HepG2 (cell line): ENCODE data around the gene CCDC120. TPM values are rescaled to one million over a fixed set of nuclear protein-coding genes. Genes with fewer than 3 reads are reported as not detected.

Source experiments
- CREM ChIP-seq, 2 experiments: sonication (generic) in 1 of 2; formaldehyde crosslinking in 1 of 2; IDR thresholded peaks; 2 replicates each; pipeline versions ENCODE4 v1.4.0 to v1.6.1; 2016 to 2020; ENCODE audit warnings: antibody characterized with exemption in 1 of 2, mild to moderate bottlenecking in 1 of 2, missing genetic modification reagents in 1 of 2
- HDAC2 ChIP-seq: sonication (generic); formaldehyde crosslinking; IDR thresholded peaks from 2 replicates; pipeline ENCODE4 v1.4.0; 2020; ENCODE audit warnings: missing genetic modification reagents
- NCOR1 ChIP-seq: fragments of 200-600 bp; sonication (generic); IDR thresholded peaks from 2 replicates; pipeline ENCODE4 v1.7.0; 2017; ENCODE audit warnings: antibody characterized with exemption, low read length, borderline replicate concordance
- NR2F2 ChIP-seq: IDR thresholded peaks from 2 replicates; pipeline ENCODE4 v1.6.1; 2012; ENCODE audit warnings: low read depth, inconsistent platforms, borderline replicate concordance
- NR2F6 ChIP-seq, 2 experiments: IDR thresholded peaks; 2 replicates each; pipeline ENCODE4 v1.6.1; 2016; ENCODE audit warnings: antibody characterized with exemption in 1 of 2, mild to moderate bottlenecking in 1 of 2
- PPARG ChIP-seq: conservative IDR thresholded peaks from 2 replicates; pipeline ENCODE4 v1.6.1; 2016; ENCODE audit warnings: missing biosample characterization, missing genetic modification reagents
- RARA ChIP-seq: IDR thresholded peaks from 2 replicates; pipeline ENCODE4 v1.6.1; 2016; ENCODE audit warnings: missing genetic modification reagents, missing compliant biosample characterization
- SALL1 ChIP-seq: sonication (generic); formaldehyde crosslinking; IDR thresholded peaks from 2 replicates; pipeline ENCODE4 v1.8.0; 2022; ENCODE audit warnings: mild to moderate bottlenecking, missing genetic modification reagents
- SIX1 ChIP-seq: sonication (generic); formaldehyde crosslinking; IDR thresholded peaks from 2 replicates; pipeline ENCODE4 v1.4.0; 2020; ENCODE audit warnings: missing genetic modification reagents, borderline replicate concordance
- SKI ChIP-seq: fragments of 450-650 bp; IDR thresholded peaks from one replicate; pipeline ENCODE4 v1.6.1; 2018; ENCODE audit warnings: mild to moderate bottlenecking; ENCODE audit not compliant: partially characterized antibody
- SOX13 ChIP-seq, 3 experiments: fragments of 450-650 bp in 1 of 3; sonication (generic) in 1 of 3; formaldehyde crosslinking in 1 of 3; IDR thresholded peaks in 2 of 3; conservative IDR thresholded peaks in 1 of 3; 2 replicates each; pipeline versions ENCODE4 v1.5.0 to v1.6.1; 2016 to 2020; ENCODE audit warnings: antibody characterized with exemption in 1 of 3, mild to moderate bottlenecking in 1 of 3, missing compliant biosample characterization in 1 of 3, missing genetic modification reagents in 1 of 3, moderate library complexity in 1 of 3
- TARDBP ChIP-seq: sonication (generic); formaldehyde crosslinking; IDR thresholded peaks from 2 replicates; pipeline ENCODE4 v1.8.0; 2022; ENCODE audit warnings: mild to moderate bottlenecking, missing genetic modification reagents
- TBL1XR1 ChIP-seq: fragments of 150-350 bp; IDR thresholded peaks from 2 replicates; pipeline ENCODE4 v1.6.1; 2014; ENCODE audit warnings: borderline replicate concordance, low read length; ENCODE audit not compliant: partially characterized antibody
- TEAD3 ChIP-seq: optimal IDR thresholded peaks from 2 replicates; pipeline ENCODE3; 2016; ENCODE audit warnings: borderline replicate concordance
- ZFP1 ChIP-seq: IDR thresholded peaks from 2 replicates; pipeline ENCODE4 v1.6.1; 2016
- ZNF180 ChIP-seq: sonication (generic); formaldehyde crosslinking; IDR thresholded peaks from 2 replicates; pipeline ENCODE4 v1.4.0; 2020; ENCODE audit warnings: low read depth, missing genetic modification reagents, borderline replicate concordance
- ZNF251 ChIP-seq: sonication (generic); formaldehyde crosslinking; IDR thresholded peaks from 2 replicates; pipeline ENCODE4 v1.9.0; 2021; ENCODE audit warnings: mild to moderate bottlenecking, missing genetic modification reagents
- polyA plus RNA-seq, 8 experiments: library from polyadenylated mRNA; depleted of rRNA in 3 of 8; stranded (reverse) in 7 of 8; unstranded in 1 of 8; fragments of >200 nt; fragmentation: Illumina TruSeq in 4 of 8; extraction: Trizol in 4 of 8; gene quantifications; 2 replicates each; pipeline versions ENCODE4 v1.2.1 to v1.2.3, GENCODE V29; 2011 to 2016; ENCODE audit warnings: low read depth in 4 of 8, missing spikeins in 1 of 8, mixed read lengths in 1 of 8; ENCODE audit not compliant: insufficient read depth in 1 of 8
- total RNA-seq, 5 experiments: library from RNA; depleted of rRNA; stranded (reverse); fragments of >200 nt; fragmentation: Illumina TruSeq; extraction: Trizol; gene quantifications; 2 replicates each; pipeline ENCODE4 v1.2.3, GENCODE V29; 2016; ENCODE audit warnings: low read depth in 1 of 5
- TF ChIP-seq, protein P1 (sequence below), 2 experiments: fragments of 450-650 bp in 1 of 2; sonication (generic) in 1 of 2; formaldehyde crosslinking; IDR thresholded peaks; 2 replicates each; pipeline versions ENCODE4 v1.5.0 to v1.8.0; 2020 to 2022; ENCODE audit warnings: mild to moderate bottlenecking in 1 of 2, missing genetic modification reagents in 1 of 2
- TF ChIP-seq, protein P2 (sequence below): IDR thresholded peaks from 2 replicates; pipeline ENCODE4 v1.4.0; 2020; ENCODE audit warnings: mild to moderate bottlenecking, missing genetic modification reagents
- TF ChIP-seq, protein P3 (sequence below): sonication (generic); formaldehyde crosslinking; conservative IDR thresholded peaks from 2 replicates; pipeline ENCODE4 v1.4.0; 2020; ENCODE audit warnings: mild to moderate bottlenecking, missing genetic modification reagents, moderate library complexity

Gene CCDC120
- total and polyA plus RNA-seq, 2 of the 13 experiments (the other 11 are each of a cell fraction or from before 2014, with no cell fraction given), result 0.89 to 3.2 TPM

DNA sequence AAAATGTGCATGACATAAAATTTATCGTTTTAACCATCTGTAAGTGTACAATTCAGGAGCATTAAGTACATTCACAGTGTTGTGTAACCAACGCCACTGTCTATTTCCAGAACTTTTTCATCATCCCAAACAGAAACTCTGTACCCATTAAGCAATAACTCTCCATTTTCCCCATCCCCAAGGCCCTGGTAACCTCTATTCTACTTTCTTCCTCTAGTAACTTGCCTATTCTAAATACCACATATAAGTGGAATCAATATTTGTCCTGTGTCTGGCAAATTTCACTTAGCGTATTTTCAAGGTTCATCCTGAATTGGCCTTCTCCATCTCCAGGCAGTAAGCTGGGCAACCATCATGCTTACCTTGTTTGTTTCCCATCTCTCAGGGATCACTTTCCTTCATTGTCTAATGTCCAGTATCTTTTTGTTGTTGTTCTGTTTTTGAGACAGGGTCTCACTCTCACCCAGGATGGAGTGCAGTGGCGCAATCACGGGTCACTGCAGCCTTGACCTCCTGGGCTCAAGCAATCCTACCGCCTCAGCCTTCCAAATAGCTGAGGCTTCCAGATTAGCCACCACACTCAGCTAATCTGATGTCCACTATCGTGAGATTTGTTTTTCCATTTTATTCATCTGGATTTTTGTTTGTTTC, 39.1 kb upstream of the CCDC120 start (continued):
- TF ChIP-seq, protein P1, sequence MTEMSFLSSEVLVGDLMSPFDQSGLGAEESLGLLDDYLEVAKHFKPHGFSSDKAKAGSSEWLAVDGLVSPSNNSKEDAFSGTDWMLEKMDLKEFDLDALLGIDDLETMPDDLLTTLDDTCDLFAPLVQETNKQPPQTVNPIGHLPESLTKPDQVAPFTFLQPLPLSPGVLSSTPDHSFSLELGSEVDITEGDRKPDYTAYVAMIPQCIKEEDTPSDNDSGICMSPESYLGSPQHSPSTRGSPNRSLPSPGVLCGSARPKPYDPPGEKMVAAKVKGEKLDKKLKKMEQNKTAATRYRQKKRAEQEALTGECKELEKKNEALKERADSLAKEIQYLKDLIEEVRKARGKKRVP (CRISPR knock-in tag; IDR thresholded peaks at IDR 0.05), result peak in 1 of 2 experiments; percentile 44; a peak in 1 of 4 replicates
- TF ChIP-seq TBL1XR1, result peak; percentile 27
- peak; percentile 41; the same call in 1 of the 2 replicates for TF ChIP-seq HDAC2
- TF ChIP-seq PPARG (CRISPR knock-in tag), result peak; percentile 83
- no peak for TF ChIP-seq SIX1 (CRISPR knock-in tag)
- TF ChIP-seq NR2F6 (IDR thresholded peaks at IDR 0.05), result peak; percentile 84
- TF ChIP-seq NR2F6 (CRISPR knock-in tag; IDR thresholded peaks at IDR 0.05), result peak; percentile 89
- no peak for TF ChIP-seq ZNF251 (CRISPR knock-in tag)
- peak; percentile 43; the same call in 1 of the 2 replicates for TF ChIP-seq CREM (IDR thresholded peaks at IDR 0.05)
- TF ChIP-seq CREM (CRISPR knock-in tag; IDR thresholded peaks at IDR 0.05), result no peak
- TF ChIP-seq RARA (CRISPR knock-in tag), result peak; percentile 75
- peak; percentile 64 for TF ChIP-seq SKI
- TF ChIP-seq ZFP1, result no peak
- no peak for TF ChIP-seq ZNF180 (CRISPR knock-in tag)
- TF ChIP-seq SALL1 (CRISPR knock-in tag), result peak; percentile 59; the same call in 1 of the 2 replicates
- TF ChIP-seq TEAD3 (CRISPR knock-in tag), result peak; percentile 16
- TF ChIP-seq NCOR1, result peak; percentile 53; the same call in 1 of the 2 replicates
- TF ChIP-seq SOX13 (IDR thresholded peaks at IDR 0.05), result 0 out of 2 replicates have a peak, but pooled peaks have one; percentile 25
- peak in 1 of 2 experiments; percentile 57; a peak in 1 of 4 replicates for TF ChIP-seq SOX13 (CRISPR knock-in tag; conservative IDR thresholded peaks at IDR 0.05 in 1 of 2, IDR thresholded peaks at IDR 0.05 in 1 of 2)
- TF ChIP-seq, protein P2, sequence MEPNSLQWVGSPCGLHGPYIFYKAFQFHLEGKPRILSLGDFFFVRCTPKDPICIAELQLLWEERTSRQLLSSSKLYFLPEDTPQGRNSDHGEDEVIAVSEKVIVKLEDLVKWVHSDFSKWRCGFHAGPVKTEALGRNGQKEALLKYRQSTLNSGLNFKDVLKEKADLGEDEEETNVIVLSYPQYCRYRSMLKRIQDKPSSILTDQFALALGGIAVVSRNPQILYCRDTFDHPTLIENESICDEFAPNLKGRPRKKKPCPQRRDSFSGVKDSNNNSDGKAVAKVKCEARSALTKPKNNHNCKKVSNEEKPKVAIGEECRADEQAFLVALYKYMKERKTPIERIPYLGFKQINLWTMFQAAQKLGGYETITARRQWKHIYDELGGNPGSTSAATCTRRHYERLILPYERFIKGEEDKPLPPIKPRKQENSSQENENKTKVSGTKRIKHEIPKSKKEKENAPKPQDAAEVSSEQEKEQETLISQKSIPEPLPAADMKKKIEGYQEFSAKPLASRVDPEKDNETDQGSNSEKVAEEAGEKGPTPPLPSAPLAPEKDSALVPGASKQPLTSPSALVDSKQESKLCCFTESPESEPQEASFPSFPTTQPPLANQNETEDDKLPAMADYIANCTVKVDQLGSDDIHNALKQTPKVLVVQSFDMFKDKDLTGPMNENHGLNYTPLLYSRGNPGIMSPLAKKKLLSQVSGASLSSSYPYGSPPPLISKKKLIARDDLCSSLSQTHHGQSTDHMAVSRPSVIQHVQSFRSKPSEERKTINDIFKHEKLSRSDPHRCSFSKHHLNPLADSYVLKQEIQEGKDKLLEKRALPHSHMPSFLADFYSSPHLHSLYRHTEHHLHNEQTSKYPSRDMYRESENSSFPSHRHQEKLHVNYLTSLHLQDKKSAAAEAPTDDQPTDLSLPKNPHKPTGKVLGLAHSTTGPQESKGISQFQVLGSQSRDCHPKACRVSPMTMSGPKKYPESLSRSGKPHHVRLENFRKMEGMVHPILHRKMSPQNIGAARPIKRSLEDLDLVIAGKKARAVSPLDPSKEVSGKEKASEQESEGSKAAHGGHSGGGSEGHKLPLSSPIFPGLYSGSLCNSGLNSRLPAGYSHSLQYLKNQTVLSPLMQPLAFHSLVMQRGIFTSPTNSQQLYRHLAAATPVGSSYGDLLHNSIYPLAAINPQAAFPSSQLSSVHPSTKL (CRISPR knock-in tag), result peak; percentile 57
- TF ChIP-seq TARDBP, result no peak
- TF ChIP-seq, protein P3, sequence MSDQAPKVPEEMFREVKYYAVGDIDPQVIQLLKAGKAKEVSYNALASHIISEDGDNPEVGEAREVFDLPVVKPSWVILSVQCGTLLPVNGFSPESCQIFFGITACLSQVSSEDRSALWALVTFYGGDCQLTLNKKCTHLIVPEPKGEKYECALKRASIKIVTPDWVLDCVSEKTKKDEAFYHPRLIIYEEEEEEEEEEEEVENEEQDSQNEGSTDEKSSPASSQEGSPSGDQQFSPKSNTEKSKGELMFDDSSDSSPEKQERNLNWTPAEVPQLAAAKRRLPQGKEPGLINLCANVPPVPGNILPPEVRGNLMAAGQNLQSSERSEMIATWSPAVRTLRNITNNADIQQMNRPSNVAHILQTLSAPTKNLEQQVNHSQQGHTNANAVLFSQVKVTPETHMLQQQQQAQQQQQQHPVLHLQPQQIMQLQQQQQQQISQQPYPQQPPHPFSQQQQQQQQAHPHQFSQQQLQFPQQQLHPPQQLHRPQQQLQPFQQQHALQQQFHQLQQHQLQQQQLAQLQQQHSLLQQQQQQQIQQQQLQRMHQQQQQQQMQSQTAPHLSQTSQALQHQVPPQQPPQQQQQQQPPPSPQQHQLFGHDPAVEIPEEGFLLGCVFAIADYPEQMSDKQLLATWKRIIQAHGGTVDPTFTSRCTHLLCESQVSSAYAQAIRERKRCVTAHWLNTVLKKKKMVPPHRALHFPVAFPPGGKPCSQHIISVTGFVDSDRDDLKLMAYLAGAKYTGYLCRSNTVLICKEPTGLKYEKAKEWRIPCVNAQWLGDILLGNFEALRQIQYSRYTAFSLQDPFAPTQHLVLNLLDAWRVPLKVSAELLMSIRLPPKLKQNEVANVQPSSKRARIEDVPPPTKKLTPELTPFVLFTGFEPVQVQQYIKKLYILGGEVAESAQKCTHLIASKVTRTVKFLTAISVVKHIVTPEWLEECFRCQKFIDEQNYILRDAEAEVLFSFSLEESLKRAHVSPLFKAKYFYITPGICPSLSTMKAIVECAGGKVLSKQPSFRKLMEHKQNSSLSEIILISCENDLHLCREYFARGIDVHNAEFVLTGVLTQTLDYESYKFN (CRISPR knock-in tag), result peak; percentile 57
- TF ChIP-seq NR2F2, result peak; percentile 42; the same call in 1 of the 2 replicates
